Epithelial cell of prostate (primary cell): ENCODE data around the gene TCERG1.

Experiments
- DNase-seq: peaks from one replicate; pipeline ENCODE4 v3.0.0-alpha.2; 2011; ENCODE audit warnings: low read depth, low spot score
- H3K27ac ChIP-seq: fragments of 450-650 bp; 2 replicates; pipeline ENCODE4 v1.5.1; 2017; ENCODE audit warnings: mild to moderate bottlenecking

TCERG1 gene

GRCh38 chr5:146450002-146450401 lies 2.9 kb downstream of the TCERG1 start:
- no peak for DNase-seq
- no peak overlapping the region for H3K27ac ChIP-seq

GRCh38 chr5:146451411-146451810 lies 4.3 kb downstream of the TCERG1 start:
- no peak for DNase-seq
- H3K27ac ChIP-seq: no peak overlapping the region

DNA sequence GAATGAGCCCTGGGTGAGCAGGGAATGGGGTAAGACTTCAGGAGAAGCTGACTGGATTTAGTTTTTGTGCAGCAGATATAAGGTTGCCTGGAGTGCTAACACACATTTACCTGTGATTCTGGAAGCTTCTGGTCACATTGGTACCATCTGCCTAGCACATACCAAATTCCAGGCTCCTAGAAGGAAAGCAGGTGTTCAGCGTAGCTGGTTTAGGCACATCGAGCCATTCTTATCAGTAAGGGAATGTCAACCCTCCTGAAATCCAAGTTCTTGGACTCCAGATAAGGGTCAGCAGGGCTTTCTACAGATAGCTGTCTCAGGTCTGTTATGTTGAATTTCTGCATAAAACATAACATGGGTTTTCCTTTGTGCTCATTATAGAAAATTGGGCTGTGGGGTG lies 10.3 kb downstream of the TCERG1 start:
- no peak overlapping the region for H3K27ac ChIP-seq
- no peak for DNase-seq

GRCh38 chr5:146458894-146459293 lies 11.8 kb downstream of the TCERG1 start:
- no peak overlapping the region for H3K27ac ChIP-seq
- no peak for DNase-seq

DNA sequence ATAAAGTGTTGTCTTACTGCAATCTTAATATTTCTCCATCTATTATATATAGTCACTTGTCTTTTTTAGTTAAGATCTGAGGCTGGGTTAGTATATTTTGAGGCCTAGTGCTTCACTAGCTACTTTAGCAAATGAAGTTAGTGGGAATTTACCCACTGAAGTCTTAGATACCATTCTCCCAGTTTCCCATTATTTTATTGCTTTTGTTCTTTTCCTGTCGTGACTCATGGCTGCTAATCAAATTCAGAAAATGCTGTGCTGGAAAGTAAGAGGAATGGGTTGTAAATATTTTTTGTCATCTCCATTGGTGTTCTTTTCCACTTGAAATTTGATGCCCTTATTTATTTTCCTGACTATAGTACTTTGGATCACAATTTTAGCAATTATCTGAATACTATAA lies 14.2 kb downstream of the TCERG1 start:
- no peak for DNase-seq

GRCh38 chr5:146463446-146463845 lies 16.3 kb downstream of the TCERG1 start:
- H3K27ac ChIP-seq: no peak overlapping the region
- DNase-seq: no peak

More for the DNA sequence above, 14.2 kb downstream of the TCERG1 start:
- H3K27ac ChIP-seq: no peak overlapping the region

- H3K27ac ChIP-seq: no peak overlapping the region
- no peak for DNase-seq
Observed at GRCh38 chr5:146466521-146467349, 19.6 kb downstream of the TCERG1 start.

DNA sequence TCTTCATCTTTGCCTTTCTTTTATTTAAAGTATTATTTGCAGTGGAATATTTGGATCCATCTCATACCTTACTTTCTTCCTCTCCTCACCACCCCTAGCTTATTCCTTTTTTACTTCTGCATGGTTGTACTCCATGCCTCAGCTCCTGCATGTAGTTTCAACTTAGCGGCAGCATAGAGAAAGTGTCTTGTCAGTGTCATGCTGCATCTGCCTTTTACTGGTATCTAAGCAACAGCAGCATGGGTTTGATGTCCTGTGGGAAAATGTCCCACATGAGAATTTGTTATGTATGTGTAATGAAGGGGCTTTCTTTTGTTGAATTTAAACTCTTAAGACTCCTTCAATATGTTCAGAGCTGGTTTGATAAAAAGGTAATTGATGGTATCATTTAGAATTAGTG lies 20.6 kb downstream of the TCERG1 start:
- no peak overlapping the region for H3K27ac ChIP-seq
- DNase-seq: no peak

DNA sequence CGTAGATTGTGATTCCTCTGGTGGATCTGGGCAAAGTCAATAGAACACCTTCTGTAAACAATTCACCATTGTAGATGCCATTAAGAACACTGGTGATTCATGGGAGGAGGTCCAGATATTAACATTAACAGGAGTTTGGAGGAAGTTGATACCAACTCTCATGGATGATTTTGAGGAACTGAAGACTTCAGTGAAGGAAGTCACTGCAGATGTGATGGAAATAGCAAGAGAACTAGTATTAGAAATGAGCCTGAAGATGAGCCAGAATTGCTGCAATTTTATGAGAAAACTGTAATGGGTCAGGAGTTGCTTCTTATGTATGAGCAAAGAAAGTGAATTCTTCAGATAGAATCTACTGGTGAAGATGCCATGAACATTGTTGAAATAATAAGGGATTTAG lies 26.9 kb downstream of the TCERG1 start:
- H3K27ac ChIP-seq: no peak overlapping the region

GRCh38 chr5:146475190-146475780 lies 28.2 kb downstream of the TCERG1 start:
- no peak for DNase-seq
- no peak overlapping the region for H3K27ac ChIP-seq

More for the DNA sequence above, 26.9 kb downstream of the TCERG1 start:
- DNase-seq: no peak

DNA sequence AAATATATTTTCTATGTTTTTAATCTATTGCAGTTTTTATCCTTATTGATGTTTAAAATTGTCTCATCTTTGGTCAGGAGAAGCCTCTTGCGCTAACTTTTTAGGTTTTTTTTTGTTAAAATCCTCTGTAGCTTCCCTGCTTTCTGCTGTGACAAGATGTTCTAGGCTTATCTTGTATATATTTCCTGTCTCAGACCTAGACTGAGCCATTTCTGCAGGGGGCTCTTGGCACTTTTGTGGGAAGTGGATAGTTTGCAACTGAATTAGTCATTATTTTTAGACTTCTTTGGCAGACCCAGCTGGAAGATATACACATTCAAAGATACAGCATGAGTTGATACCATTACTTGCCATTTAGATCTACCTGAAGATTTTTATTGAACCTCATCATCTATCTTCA lies 28.8 kb downstream of the TCERG1 start:
- DNase-seq: no peak
- no peak overlapping the region for H3K27ac ChIP-seq

DNA sequence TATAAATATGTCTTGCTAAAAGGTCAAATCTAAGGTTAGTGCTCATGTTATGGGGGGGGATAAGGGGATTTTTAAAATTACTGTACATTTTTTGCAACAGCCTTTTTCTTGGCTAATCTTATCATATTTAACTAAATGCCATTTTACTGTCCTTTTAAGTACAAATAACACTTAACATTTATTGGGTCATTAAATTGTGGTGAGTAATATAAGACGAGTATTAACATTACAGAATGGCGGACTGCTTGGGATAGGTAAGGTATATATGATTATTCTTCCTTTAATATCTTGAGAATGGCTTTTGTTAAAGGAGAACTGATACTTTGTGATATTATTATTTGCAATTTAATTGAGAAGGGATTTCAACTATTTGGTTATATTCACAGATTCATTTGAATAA lies 35.6 kb downstream of the TCERG1 start:
- H3K27ac ChIP-seq: no peak overlapping the region
- no peak for DNase-seq

GRCh38 chr5:146484714-146485391 lies 37.7 kb downstream of the TCERG1 start:
- DNase-seq: no peak
- H3K27ac ChIP-seq: no peak overlapping the region

GRCh38 chr5:146490089-146490843 lies 43.1 kb downstream of the TCERG1 start:
- DNase-seq: no peak
- no peak overlapping the region for H3K27ac ChIP-seq

DNA sequence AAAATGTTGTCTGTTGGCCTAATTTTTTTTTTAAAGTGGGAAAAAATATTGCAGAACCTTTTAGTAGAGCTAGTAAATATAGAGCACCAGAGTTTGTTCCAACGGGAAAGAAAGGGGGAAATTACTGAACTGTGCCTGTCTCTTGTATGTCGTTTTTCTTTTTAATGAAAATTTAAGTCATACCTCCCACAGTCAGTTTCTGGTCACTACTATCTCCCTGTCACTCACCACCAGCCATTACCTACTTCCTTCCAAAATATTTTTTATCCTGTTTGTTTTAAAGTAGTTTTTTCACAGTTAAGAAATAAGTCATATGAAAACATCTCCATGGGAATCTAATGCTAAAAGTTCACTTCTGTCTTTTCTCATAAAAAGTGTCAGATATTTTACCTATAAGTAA lies 47.5 kb downstream of the TCERG1 start:
- no peak for DNase-seq

DNA sequence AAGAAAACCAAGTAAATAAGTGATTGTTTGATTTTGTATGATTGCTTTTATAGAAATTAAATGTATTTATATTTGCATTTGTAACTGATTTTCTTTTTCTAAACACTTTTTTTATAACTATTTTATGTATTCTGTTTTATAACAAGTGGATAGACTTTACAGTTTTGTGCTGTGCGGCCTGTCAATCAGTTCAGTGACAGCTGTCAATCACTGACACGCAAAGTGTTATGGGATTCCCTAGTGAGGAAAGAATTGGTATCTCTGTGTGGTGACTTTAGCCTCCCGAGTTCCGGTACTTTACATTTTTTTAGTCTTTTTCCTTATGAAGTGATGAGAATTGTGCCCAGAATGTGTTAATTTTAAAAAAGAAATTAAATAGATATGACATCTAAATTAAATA lies 52.5 kb downstream of the TCERG1 start:
- DNase-seq: no peak
- H3K27ac ChIP-seq: no peak overlapping the region

More for the DNA sequence above, 47.5 kb downstream of the TCERG1 start:
- no peak overlapping the region for H3K27ac ChIP-seq

DNA sequence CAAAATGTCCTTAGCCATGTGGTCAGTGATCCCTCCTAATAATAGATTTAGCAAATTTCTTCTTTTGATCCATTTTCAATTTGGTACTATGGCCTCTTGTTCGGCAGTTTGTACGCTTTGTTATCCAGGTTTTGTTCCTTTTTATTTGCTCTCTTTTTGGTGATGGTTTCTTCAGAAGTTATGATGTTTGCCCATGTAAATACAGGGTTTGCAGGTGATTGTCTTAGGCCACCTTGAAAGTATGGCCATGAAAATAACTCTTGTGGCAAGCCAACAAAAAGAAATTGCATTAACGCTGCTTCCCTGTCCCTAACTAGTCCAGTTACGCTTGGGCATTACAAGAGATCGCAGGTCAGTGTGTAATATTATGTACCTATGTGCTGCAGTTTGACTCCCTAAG lies 60.3 kb downstream of the TCERG1 start:
- no peak for DNase-seq
- H3K27ac ChIP-seq: no peak overlapping the region

DNA sequence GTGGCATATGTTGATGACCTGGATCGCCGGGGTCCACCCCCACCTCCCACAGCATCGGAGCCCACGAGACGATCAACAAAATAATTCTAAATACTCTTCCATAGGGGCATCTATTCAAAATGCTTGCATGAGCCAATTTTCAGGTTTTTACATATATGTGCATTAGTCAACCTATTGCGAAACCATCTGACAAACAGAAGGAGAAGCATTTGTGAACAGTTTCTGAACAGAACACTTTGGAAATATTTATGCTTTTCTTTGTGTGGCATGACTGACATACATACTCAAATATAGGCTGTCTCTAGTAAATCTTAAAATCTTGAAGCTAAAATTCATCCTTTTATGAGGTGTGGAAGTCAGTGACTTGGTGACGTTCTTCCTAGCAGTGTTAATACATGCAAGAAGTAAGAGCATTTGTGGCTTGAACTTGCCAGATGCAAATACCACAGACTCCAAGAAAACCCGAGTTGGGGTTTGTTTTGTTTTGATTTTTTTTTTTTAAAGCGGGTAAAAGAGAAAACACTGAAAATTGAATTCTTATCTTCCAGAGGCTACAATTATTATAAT lies 63.5 kb downstream of the TCERG1 start:
- DNase-seq: no peak
- H3K27ac ChIP-seq: no peak overlapping the region

DNA sequence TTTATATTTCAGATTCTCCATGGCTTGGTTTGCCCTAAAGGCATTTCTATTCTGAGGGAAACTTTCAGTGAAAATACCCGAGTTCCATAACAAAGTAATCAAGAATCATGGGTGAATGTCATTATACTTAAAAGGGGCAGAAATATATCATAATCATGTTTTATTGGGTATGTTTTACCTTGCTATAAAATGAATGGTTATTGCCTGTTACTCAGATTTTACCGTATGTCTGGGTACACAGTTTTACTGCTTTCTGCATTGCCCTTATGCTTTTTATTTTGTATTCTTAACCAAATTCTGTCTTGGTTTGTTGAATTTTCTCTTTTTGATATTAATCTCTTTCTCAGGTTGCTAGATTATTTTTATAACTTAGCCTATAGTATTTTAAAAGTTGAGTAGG lies 66.3 kb downstream of the TCERG1 start:
- no peak overlapping the region for H3K27ac ChIP-seq
- no peak for DNase-seq

DNA sequence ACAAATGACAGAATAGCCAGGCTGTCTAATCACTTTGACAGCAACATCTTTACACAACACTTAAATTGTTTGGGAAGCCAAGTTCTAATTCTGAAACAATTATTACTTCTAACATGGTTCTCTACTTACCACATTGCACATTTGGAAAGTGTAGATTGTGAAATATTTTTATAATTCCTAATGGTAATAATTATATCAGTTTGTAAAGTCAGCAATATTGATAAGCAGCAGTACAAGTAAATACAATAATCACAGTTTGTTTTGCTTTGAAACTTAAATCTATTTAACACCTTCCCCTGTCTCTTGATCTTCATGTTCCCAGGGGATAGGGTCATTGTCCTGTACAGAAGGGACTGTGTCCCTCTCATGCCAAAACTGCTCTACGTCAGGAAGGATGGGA lies 67.4 kb downstream of the TCERG1 start:
- no peak for DNase-seq
- no peak overlapping the region for H3K27ac ChIP-seq
